ENCODE measurements around the gene MTMR2. TPM values are rescaled to one million over a fixed set of nuclear protein-coding genes. Genes with fewer than 3 reads are reported as not detected.

The MTMR2 gene
- total RNA-seq, 1 experiment from 2014 or later, result 59.0 TPM

GRCh38 chr11:95792700-95793099 lies 131.2 kb downstream of the MTMR2 start:
- Histone ChIP-seq H3K4me2 (ENCODE audit: insufficient read depth, insufficient read length, low read length) (no peak overlapping the region), H3K79me1 (ENCODE audit: insufficient read depth, low read depth, low read length, poor library complexity, severe bottlenecking) (no peaks in the 10 kb centered on the region), H2BK20ac (ENCODE audit: low read depth, low read length, poor library complexity, severe bottlenecking) (no peak overlapping the region), H2BK5ac (ENCODE audit: insufficient read length, low read length) (no peak overlapping the region), H2BK15ac (ENCODE audit: low read depth, low read length) (no peak overlapping the region), H3K79me2 (ENCODE audit: insufficient read depth, low read length) (peaks cover 22% of the 10 kb centered on the region; the same call in 1 of the 2 replicates), H3K18ac (ENCODE audit: insufficient read length, low read depth, low read length) (no peak overlapping the region), H2BK120ac (ENCODE audit: low read depth, low read length, poor library complexity, severe bottlenecking) (no peak overlapping the region), H3K23ac (ENCODE audit: insufficient read length, low read depth, low read length) (no peak overlapping the region), H3K4ac (ENCODE audit: low read depth, low read length) (no peak overlapping the region), H3K27ac (ENCODE audit: insufficient read length, low read depth, low read length) (no peak overlapping the region), H3K23me2 (ENCODE audit: insufficient read length, low read depth, low read length, poor library complexity, severe bottlenecking) (peaks cover 8% of the 10 kb centered on the region), H3T11ph (ENCODE audit: low read length) (no peak overlapping the region), H3K4me1 (ENCODE audit: insufficient read depth, low read length) (no peaks in the 10 kb centered on the region), H4K5ac (ENCODE audit: insufficient read length, low read depth, low read length) (no peak overlapping the region), H3K14ac (ENCODE audit: insufficient read depth, low read length) (no peak overlapping the region), H3K9ac (ENCODE audit: extremely low read depth, insufficient read length, low read length) (no peak overlapping the region), H2BK12ac (ENCODE audit: insufficient read length, low read depth, low read length) (no peak overlapping the region), H4K91ac (ENCODE audit: insufficient read length, low read depth, low read length) (no peak overlapping the region), H2AK5ac (ENCODE audit: insufficient read length, low read length) (no peak overlapping the region), H2AFZ (ENCODE audit: low read length) (no peak overlapping the region), H3K56ac (ENCODE audit: insufficient read length, low read depth, low read length) (no peak overlapping the region), H3K9me3 (ENCODE audit: control insufficient read depth, low read depth, low read length) (no peaks in the 10 kb centered on the region), H4K8ac (replicated peaks; ENCODE audit: insufficient read length, low read depth, low read length) (no peak overlapping the region), H4K20me1 (ENCODE audit: control insufficient read depth, insufficient read depth, insufficient read length) (no peaks in the 10 kb centered on the region), H3K27me3 (ENCODE audit: insufficient read depth, low read length) (no peaks in the 10 kb centered on the region)
- no peak overlapping the region for H3K4me3 Mint-ChIP-seq
- no CpG with 5 or more reads among the region's 7 CpGs for WGBS (ENCODE audit: extremely low coverage, insufficient read length, low lambda C conversion rate)
- no peak for TF ChIP-seq CTCF (conservative IDR thresholded peaks at IDR 0.05)
- no peaks in the 10 kb centered on the region for H3K9me3 Mint-ChIP-seq
- peaks cover 4 to 12% (median 6%) of the 10 kb centered on the region in 3 experiments; a peak in 5 of 7 replicates for H3K36me3 Mint-ChIP-seq (ENCODE audit: insufficient read depth in 1 of 3, low read depth in 3 of 3)
- H3K27ac Mint-ChIP-seq, result no peak overlapping the region
- H3K4me1 Mint-ChIP-seq, result peaks cover 36 to 40% of the 10 kb centered on the region in 2 experiments
- DNase-seq, result no peak
- H3K27me3 Mint-ChIP-seq (ENCODE audit: low read depth), result no peaks in the 10 kb centered on the region

Data from H9 (cell line).